B cell (primary cell): ENCODE measurements around the gene MRPL47.

Experiments
- CTCF ChIP-seq: fragments of 200-600 bp; IDR thresholded peaks from one replicate; pipeline ENCODE4 v1.8.0; 2022; ENCODE audit warnings: antibody characterized with exemption, mild to moderate bottlenecking
- EZH2 ChIP-seq: IDR thresholded peaks from 2 replicates; pipeline ENCODE4 v1.6.1; 2012; ENCODE audit warnings: borderline replicate concordance, low read depth, mild to moderate bottlenecking, moderate library complexity, low read length; ENCODE audit not compliant: insufficient read depth, poor library complexity, severe bottlenecking

- TF ChIP-seq CTCF (no peak), EZH2 (no peak)
Measured at GRCh38 chr3:179580992-179581391, 23.4 kb downstream of the MRPL47 start.
